T-helper 2 cell treated with Interferon-gamma antibody and Interleukin-4, amounts not matched to agents 5 μg/mL and 100 μg/mL, for 36 hours (primary cell): ENCODE results near the gene ADAMTS7.
A peak's percentile ranks its signal among the peaks of the same experiment; 100 is the strongest.
"Not testable (repeated sequence)": the region's sequence is repeated elsewhere in the genome, so short reads cannot be mapped to it uniquely, and the experiment has no call there.

Experiments
- DNase-seq: peaks from one replicate; pipeline ENCODE4 v3.0.0; 2021; ENCODE audit warnings: low spot score
- H3K27ac Mint-ChIP-seq: one replicate; pipeline ENCODE4 v1.8.0; 2021; ENCODE audit warnings: mild to moderate bottlenecking, mixed read lengths
- H3K27me3 Mint-ChIP-seq: one replicate; pipeline ENCODE4 v1.8.0; 2021; ENCODE audit warnings: low read depth, mixed read lengths
- H3K36me3 Mint-ChIP-seq: one replicate; pipeline ENCODE4 v1.8.0; 2021; ENCODE audit warnings: low read depth, mixed read lengths
- H3K4me1 Mint-ChIP-seq: one replicate; pipeline ENCODE4 v1.8.0; 2021; ENCODE audit warnings: low read depth, mixed read lengths
- H3K4me3 Mint-ChIP-seq: one replicate; pipeline ENCODE4 v1.8.0; 2022; ENCODE audit warnings: mild to moderate bottlenecking, moderate library complexity, mixed read lengths
- H3K9me3 Mint-ChIP-seq: one replicate; pipeline ENCODE4 v1.8.0; 2021; ENCODE audit warnings: mixed read lengths

Gene ADAMTS7

GRCh38 chr15:78768531-78769408 is 42.5 kb downstream of the ADAMTS7 start:
- Mint-ChIP-seq H3K4me1 (no peaks in the 10 kb centered on the region), H3K4me3 (no peak overlapping the region), H3K9me3 (no peaks in the 10 kb centered on the region), H3K27ac (no peak overlapping the region), H3K36me3 (no peaks in the 10 kb centered on the region), H3K27me3 (no peaks in the 10 kb centered on the region)
- DNase-seq, result no peak

- H3K27me3 Mint-ChIP-seq, result no peaks in the 10 kb centered on the region
- peaks cover 1% of the 10 kb centered on the region for H3K4me1 Mint-ChIP-seq
- no peaks in the 10 kb centered on the region for H3K36me3 Mint-ChIP-seq
- H3K9me3 Mint-ChIP-seq, result no peaks in the 10 kb centered on the region
- no peak for DNase-seq
- H3K27ac Mint-ChIP-seq, result no peak overlapping the region
- H3K4me3 Mint-ChIP-seq, result no peak overlapping the region
Observed at GRCh38 chr15:78768096-78768495, 43.2 kb downstream of the ADAMTS7 start.

GRCh38 chr15:78767331-78767951 is 43.8 kb downstream of the ADAMTS7 start:
- H3K9me3 Mint-ChIP-seq, result no peaks in the 10 kb centered on the region
- no peak overlapping the region for H3K27ac Mint-ChIP-seq
- no peak overlapping the region for H3K4me3 Mint-ChIP-seq
- no peak for DNase-seq
- no peaks in the 10 kb centered on the region for H3K27me3 Mint-ChIP-seq
- no peaks in the 10 kb centered on the region for H3K36me3 Mint-ChIP-seq
- H3K4me1 Mint-ChIP-seq, result peaks cover 1% of the 10 kb centered on the region

- DNase-seq, H3K4me3 Mint-ChIP-seq, H3K27me3 Mint-ChIP-seq, H3K4me1 Mint-ChIP-seq, H3K27ac Mint-ChIP-seq, H3K9me3 Mint-ChIP-seq, H3K36me3 Mint-ChIP-seq: not testable (repeated sequence)
Observed at GRCh38 chr15:78766641-78767071, 44.6 kb downstream of the ADAMTS7 start.

GRCh38 chr15:78766041-78766440 is 45.2 kb downstream of the ADAMTS7 start:
- no peaks in the 10 kb centered on the region for H3K36me3 Mint-ChIP-seq

GRCh38 chr15:78765154-78765860 is 46.0 kb downstream of the ADAMTS7 start:
- H3K36me3 Mint-ChIP-seq, H3K9me3 Mint-ChIP-seq, H3K27ac Mint-ChIP-seq, H3K27me3 Mint-ChIP-seq, H3K4me3 Mint-ChIP-seq, DNase-seq: not testable (repeated sequence)
- H3K4me1 Mint-ChIP-seq, result peaks cover 16% of the 10 kb centered on the region

More at GRCh38 chr15:78766041-78766440, 45.2 kb downstream of the ADAMTS7 start:
- Mint-ChIP-seq H3K27ac (no peak overlapping the region), H3K4me3 (no peak overlapping the region), H3K4me1 (peaks cover 12% of the 10 kb centered on the region), H3K27me3 (no peaks in the 10 kb centered on the region), H3K9me3 (no peaks in the 10 kb centered on the region)
- no peak for DNase-seq

GRCh38 chr15:78764340-78765153 is 46.7 kb downstream of the ADAMTS7 start:
- not testable (repeated sequence) for H3K27ac Mint-ChIP-seq, H3K27me3 Mint-ChIP-seq, H3K36me3 Mint-ChIP-seq, H3K9me3 Mint-ChIP-seq, H3K4me3 Mint-ChIP-seq, DNase-seq
- peaks cover 16% of the 10 kb centered on the region for H3K4me1 Mint-ChIP-seq

- Mint-ChIP-seq H3K4me1 (peaks cover 16% of the 10 kb centered on the region), H3K9me3 (no peaks in the 10 kb centered on the region), H3K36me3 (no peaks in the 10 kb centered on the region), H3K27me3 (no peaks in the 10 kb centered on the region), H3K4me3 (no peak overlapping the region), H3K27ac (no peak overlapping the region)
- no peak for DNase-seq
Observed at GRCh38 chr15:78763796-78764241, 47.4 kb downstream of the ADAMTS7 start.

GRCh38 chr15:78762985-78763795 is 48.1 kb downstream of the ADAMTS7 start:
- DNase-seq, result no peak
- peak overlapping the region; percentile 85 for H3K27ac Mint-ChIP-seq
- H3K9me3 Mint-ChIP-seq, result no peaks in the 10 kb centered on the region
- H3K4me1 Mint-ChIP-seq, result peaks cover 16% of the 10 kb centered on the region
- H3K4me3 Mint-ChIP-seq, result no peak overlapping the region
- no peaks in the 10 kb centered on the region for H3K27me3 Mint-ChIP-seq
- no peaks in the 10 kb centered on the region for H3K36me3 Mint-ChIP-seq

GRCh38 chr15:78762386-78762961 is 48.8 kb downstream of the ADAMTS7 start:
- Mint-ChIP-seq H3K27ac (peak overlapping the region; percentile 87), H3K4me1 (peaks cover 17% of the 10 kb centered on the region)
- not testable (repeated sequence) for H3K27me3 Mint-ChIP-seq, H3K9me3 Mint-ChIP-seq, H3K36me3 Mint-ChIP-seq, H3K4me3 Mint-ChIP-seq, DNase-seq

- H3K27me3 Mint-ChIP-seq, result no peaks in the 10 kb centered on the region
- H3K36me3 Mint-ChIP-seq, result no peaks in the 10 kb centered on the region
- H3K4me3 Mint-ChIP-seq, result peak overlapping the region; percentile 52
- no peak for DNase-seq
- H3K27ac Mint-ChIP-seq, result peak overlapping the region; percentile 87
- H3K9me3 Mint-ChIP-seq, result no peaks in the 10 kb centered on the region
- H3K4me1 Mint-ChIP-seq, result peaks cover 22% of the 10 kb centered on the region
Observed at GRCh38 chr15:78761891-78762385, 49.3 kb downstream of the ADAMTS7 start.

GRCh38 chr15:78761475-78761874 is 49.8 kb downstream of the ADAMTS7 start:
- peak; percentile 83 for DNase-seq
- Mint-ChIP-seq H3K4me1 (peaks cover 25% of the 10 kb centered on the region), H3K27ac (peak overlapping the region; percentile 87), H3K4me3 (peak overlapping the region; percentile 52)
- not testable (repeated sequence) for H3K9me3 Mint-ChIP-seq, H3K36me3 Mint-ChIP-seq, H3K27me3 Mint-ChIP-seq
